HepG2 (cell line): ENCODE results near the gene INO80B. TPM values are rescaled to one million over a fixed set of nuclear protein-coding genes. Genes with fewer than 3 reads are reported as not detected.

ENCODE experiments used
- BHLHE40 ChIP-seq: IDR thresholded peaks from 2 replicates; pipeline ENCODE4 v1.6.1; 2011; ENCODE audit warnings: low read length, improper control_type of control experiment
- CCDC6 ChIP-seq: sonication (generic); formaldehyde crosslinking; IDR thresholded peaks from 2 replicates; pipeline ENCODE4 v1.8.1; 2022; ENCODE audit warnings: mild to moderate bottlenecking, missing genetic modification reagents, moderate library complexity
- CEBPG ChIP-seq: IDR thresholded peaks from 2 replicates; pipeline ENCODE4 v1.6.1; 2016
- POLR2A ChIP-seq, 2 experiments: IDR thresholded peaks; 2 replicates each; pipeline ENCODE4 v1.6.1; 2011; ENCODE audit warnings: low read depth in 2 of 2, low read length in 2 of 2, mild to moderate bottlenecking in 1 of 2, moderate library complexity in 1 of 2; ENCODE audit not compliant: insufficient read depth in 1 of 2
- POLR2G ChIP-seq: fragments of 200-400 bp; formaldehyde crosslinking; IDR thresholded peaks from 2 replicates; pipeline ENCODE4 v1.6.1; 2018; ENCODE audit warnings: mild to moderate bottlenecking, low read depth, low read length, moderate library complexity
- RORA ChIP-seq: sonication (generic); formaldehyde crosslinking; IDR thresholded peaks from 2 replicates; pipeline ENCODE4 v1.5.0; 2020; ENCODE audit warnings: mild to moderate bottlenecking, missing genetic modification reagents, moderate library complexity
- SP4 ChIP-seq: sonication (generic); formaldehyde crosslinking; IDR thresholded peaks from 2 replicates; pipeline ENCODE4 v1.8.1; 2023; ENCODE audit warnings: mild to moderate bottlenecking, missing genetic modification reagents
- SRSF4 ChIP-seq: fragments of 200-400 bp; formaldehyde crosslinking; IDR thresholded peaks from one replicate; pipeline ENCODE4 v1.6.1; 2018; ENCODE audit warnings: mild to moderate bottlenecking, low read depth, low read length, moderate library complexity; ENCODE audit not compliant: poor library complexity, severe bottlenecking
- U2AF1 ChIP-seq: fragments of 200-400 bp; formaldehyde crosslinking; optimal IDR thresholded peaks from 2 replicates; pipeline ENCODE3; 2017; ENCODE audit warnings: mild to moderate bottlenecking, low read depth, low read length
- ZBTB42 ChIP-seq: sonication (generic); formaldehyde crosslinking; IDR thresholded peaks from 2 replicates; pipeline ENCODE4 v1.5.0; 2020; ENCODE audit warnings: mild to moderate bottlenecking, missing genetic modification reagents
- ZC3H4 ChIP-seq: sonication (generic); formaldehyde crosslinking; IDR thresholded peaks from 2 replicates; pipeline ENCODE4 v1.4.0; 2020; ENCODE audit warnings: missing genetic modification reagents, borderline replicate concordance
- ZNF510 ChIP-seq: sonication (generic); formaldehyde crosslinking; IDR thresholded peaks from 2 replicates; pipeline ENCODE4 v1.4.0; 2020; ENCODE audit warnings: low read depth, mild to moderate bottlenecking, missing genetic modification reagents
- ZNF614 ChIP-seq: IDR thresholded peaks from 2 replicates; pipeline ENCODE4 v1.6.1; 2018; ENCODE audit warnings: missing biosample characterization, missing genetic modification reagents, inconsistent platforms, borderline replicate concordance
- polyA plus RNA-seq, 8 experiments: library from polyadenylated mRNA; depleted of rRNA in 3 of 8; stranded (reverse) in 7 of 8; unstranded in 1 of 8; fragments of >200 nt; fragmentation: Illumina TruSeq in 4 of 8; extraction: Trizol in 4 of 8; gene quantifications; 2 replicates each; pipeline versions ENCODE4 v1.2.1 to v1.2.3, GENCODE V29; 2011 to 2016; ENCODE audit warnings: low read depth in 4 of 8, missing spikeins in 1 of 8, mixed read lengths in 1 of 8; ENCODE audit not compliant: insufficient read depth in 1 of 8
- total RNA-seq, 5 experiments: library from RNA; depleted of rRNA; stranded (reverse); fragments of >200 nt; fragmentation: Illumina TruSeq; extraction: Trizol; gene quantifications; 2 replicates each; pipeline ENCODE4 v1.2.3, GENCODE V29; 2016; ENCODE audit warnings: low read depth in 1 of 5
- TF ChIP-seq, protein P1 (sequence below): sonication (generic); formaldehyde crosslinking; IDR thresholded peaks from 2 replicates; pipeline ENCODE4 v1.9.0; 2021; ENCODE audit warnings: mild to moderate bottlenecking, missing genetic modification reagents
- TF ChIP-seq, protein P2 (sequence below): IDR thresholded peaks from 2 replicates; pipeline ENCODE4 v1.6.1; 2016; ENCODE audit warnings: low read depth, borderline replicate concordance
- TF ChIP-seq, protein P3 (sequence below): sonication (generic); formaldehyde crosslinking; IDR thresholded peaks from 2 replicates; pipeline ENCODE4 v1.4.0; 2020; ENCODE audit warnings: mild to moderate bottlenecking, low read depth, missing genetic modification reagents
- TF ChIP-seq, protein P4 (sequence below): sonication (generic); formaldehyde crosslinking; IDR thresholded peaks from 2 replicates; pipeline ENCODE4 v1.8.0; 2022; ENCODE audit warnings: mild to moderate bottlenecking, missing genetic modification reagents

INO80B gene
- total and polyA plus RNA-seq, 2 of the 13 experiments (the other 11 are each of a cell fraction or from before 2014, with no cell fraction given) = 6.2 to 14.5 TPM

DNA sequence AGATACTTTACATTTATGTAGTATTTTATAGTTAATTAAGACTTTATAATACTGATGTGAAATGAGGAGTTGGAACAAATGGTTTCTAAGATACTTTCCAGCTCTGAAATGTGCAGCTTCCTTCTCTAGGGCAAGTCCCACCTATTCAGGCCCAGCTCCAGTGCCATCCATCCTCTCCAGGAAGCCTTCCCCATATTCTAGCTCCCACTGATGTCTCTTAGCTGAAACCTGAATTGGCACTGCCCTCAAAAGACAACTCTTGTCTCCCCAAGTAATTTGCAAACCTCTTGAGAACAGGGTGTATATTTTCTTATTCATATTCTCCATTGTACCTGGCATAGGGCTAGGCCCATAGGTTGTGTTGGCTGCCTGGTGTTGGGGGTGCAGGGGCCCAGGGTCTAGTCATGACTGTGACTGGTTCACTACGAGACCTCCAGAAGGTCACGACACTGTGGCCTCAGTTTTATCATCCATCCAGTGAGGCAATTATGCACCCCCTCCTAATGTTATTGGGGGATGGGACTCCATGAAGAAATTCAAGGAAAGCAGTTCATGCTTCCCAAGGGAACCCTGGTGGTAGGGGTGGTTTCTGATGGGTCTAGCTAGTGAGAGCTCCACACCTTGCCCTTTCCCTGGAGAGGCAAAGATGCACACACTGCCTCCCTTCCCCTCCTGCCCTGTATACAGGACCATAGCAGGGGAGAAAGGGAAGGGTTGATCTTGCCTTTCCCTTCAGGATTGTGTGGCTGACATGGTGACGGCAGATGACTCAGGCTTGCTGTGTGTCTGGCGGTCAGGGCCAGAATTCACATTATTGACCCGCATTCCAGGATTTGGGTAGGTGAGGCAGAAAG lies 30.5 kb upstream of the INO80B start (continued):
- TF ChIP-seq, protein P1, sequence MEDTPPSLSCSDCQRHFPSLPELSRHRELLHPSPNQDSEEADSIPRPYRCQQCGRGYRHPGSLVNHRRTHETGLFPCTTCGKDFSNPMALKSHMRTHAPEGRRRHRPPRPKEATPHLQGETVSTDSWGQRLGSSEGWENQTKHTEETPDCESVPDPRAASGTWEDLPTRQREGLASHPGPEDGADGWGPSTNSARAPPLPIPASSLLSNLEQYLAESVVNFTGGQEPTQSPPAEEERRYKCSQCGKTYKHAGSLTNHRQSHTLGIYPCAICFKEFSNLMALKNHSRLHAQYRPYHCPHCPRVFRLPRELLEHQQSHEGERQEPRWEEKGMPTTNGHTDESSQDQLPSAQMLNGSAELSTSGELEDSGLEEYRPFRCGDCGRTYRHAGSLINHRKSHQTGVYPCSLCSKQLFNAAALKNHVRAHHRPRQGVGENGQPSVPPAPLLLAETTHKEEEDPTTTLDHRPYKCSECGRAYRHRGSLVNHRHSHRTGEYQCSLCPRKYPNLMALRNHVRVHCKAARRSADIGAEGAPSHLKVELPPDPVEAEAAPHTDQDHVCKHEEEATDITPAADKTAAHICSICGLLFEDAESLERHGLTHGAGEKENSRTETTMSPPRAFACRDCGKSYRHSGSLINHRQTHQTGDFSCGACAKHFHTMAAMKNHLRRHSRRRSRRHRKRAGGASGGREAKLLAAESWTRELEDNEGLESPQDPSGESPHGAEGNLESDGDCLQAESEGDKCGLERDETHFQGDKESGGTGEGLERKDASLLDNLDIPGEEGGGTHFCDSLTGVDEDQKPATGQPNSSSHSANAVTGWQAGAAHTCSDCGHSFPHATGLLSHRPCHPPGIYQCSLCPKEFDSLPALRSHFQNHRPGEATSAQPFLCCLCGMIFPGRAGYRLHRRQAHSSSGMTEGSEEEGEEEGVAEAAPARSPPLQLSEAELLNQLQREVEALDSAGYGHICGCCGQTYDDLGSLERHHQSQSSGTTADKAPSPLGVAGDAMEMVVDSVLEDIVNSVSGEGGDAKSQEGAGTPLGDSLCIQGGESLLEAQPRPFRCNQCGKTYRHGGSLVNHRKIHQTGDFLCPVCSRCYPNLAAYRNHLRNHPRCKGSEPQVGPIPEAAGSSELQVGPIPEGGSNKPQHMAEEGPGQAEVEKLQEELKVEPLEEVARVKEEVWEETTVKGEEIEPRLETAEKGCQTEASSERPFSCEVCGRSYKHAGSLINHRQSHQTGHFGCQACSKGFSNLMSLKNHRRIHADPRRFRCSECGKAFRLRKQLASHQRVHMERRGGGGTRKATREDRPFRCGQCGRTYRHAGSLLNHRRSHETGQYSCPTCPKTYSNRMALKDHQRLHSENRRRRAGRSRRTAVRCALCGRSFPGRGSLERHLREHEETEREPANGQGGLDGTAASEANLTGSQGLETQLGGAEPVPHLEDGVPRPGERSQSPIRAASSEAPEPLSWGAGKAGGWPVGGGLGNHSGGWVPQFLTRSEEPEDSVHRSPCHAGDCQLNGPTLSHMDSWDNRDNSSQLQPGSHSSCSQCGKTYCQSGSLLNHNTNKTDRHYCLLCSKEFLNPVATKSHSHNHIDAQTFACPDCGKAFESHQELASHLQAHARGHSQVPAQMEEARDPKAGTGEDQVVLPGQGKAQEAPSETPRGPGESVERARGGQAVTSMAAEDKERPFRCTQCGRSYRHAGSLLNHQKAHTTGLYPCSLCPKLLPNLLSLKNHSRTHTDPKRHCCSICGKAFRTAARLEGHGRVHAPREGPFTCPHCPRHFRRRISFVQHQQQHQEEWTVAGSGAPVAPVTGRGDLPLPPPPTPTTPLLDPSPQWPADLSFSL (CRISPR knock-in tag) = peak; percentile 46; the same call in 1 of the 2 replicates
- TF ChIP-seq, protein P2, sequence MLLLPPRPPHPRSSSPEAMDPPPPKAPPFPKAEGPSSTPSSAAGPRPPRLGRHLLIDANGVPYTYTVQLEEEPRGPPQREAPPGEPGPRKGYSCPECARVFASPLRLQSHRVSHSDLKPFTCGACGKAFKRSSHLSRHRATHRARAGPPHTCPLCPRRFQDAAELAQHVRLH = no peak
- TF ChIP-seq U2AF1 (no peak), ZBTB42 (CRISPR knock-in tag) (0 out of 2 replicates have a peak, but pooled peaks have one; percentile 44), ZNF510 (CRISPR knock-in tag) (no peak), SRSF4 (peak; percentile 68), ZC3H4 (CRISPR knock-in tag) (no peak), ZNF614 (CRISPR knock-in tag) (0 out of 2 replicates have a peak, but pooled peaks have one; percentile 36), RORA (CRISPR knock-in tag) (no peak), CCDC6 (CRISPR knock-in tag) (peak; percentile 91), SP4 (peak; percentile 43; the same call in 1 of the 2 replicates), CEBPG (CRISPR knock-in tag) (0 out of 2 replicates have a peak, but pooled peaks have one; percentile 1), POLR2A (IDR thresholded peaks at IDR 0.05; ENCODE audit: insufficient read depth in 1 of 2, low read depth in 2 of 2, low read length in 2 of 2) (peak; percentile 32 to 66; a peak in 2 of 4 replicates), BHLHE40 (no peak), POLR2G (peak; percentile 80)
- TF ChIP-seq, protein P3, sequence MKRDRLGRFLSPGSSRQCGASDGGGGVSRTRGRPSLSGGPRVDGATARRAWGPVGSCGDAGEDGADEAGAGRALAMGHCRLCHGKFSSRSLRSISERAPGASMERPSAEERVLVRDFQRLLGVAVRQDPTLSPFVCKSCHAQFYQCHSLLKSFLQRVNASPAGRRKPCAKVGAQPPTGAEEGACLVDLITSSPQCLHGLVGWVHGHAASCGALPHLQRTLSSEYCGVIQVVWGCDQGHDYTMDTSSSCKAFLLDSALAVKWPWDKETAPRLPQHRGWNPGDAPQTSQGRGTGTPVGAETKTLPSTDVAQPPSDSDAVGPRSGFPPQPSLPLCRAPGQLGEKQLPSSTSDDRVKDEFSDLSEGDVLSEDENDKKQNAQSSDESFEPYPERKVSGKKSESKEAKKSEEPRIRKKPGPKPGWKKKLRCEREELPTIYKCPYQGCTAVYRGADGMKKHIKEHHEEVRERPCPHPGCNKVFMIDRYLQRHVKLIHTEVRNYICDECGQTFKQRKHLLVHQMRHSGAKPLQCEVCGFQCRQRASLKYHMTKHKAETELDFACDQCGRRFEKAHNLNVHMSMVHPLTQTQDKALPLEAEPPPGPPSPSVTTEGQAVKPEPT = no peak; the same call in 1 of the 2 replicates
- TF ChIP-seq, protein P4, sequence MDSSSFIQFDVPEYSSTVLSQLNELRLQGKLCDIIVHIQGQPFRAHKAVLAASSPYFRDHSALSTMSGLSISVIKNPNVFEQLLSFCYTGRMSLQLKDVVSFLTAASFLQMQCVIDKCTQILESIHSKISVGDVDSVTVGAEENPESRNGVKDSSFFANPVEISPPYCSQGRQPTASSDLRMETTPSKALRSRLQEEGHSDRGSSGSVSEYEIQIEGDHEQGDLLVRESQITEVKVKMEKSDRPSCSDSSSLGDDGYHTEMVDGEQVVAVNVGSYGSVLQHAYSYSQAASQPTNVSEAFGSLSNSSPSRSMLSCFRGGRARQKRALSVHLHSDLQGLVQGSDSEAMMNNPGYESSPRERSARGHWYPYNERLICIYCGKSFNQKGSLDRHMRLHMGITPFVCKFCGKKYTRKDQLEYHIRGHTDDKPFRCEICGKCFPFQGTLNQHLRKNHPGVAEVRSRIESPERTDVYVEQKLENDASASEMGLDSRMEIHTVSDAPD = 0 out of 2 replicates have a peak, but pooled peaks have one; percentile 10
